ENCODE data around the gene DBF4B. TPM values are rescaled to one million over a fixed set of nuclear protein-coding genes. Genes with fewer than 3 reads are reported as not detected.
A peak's percentile ranks its signal among the peaks of the same experiment; 100 is the strongest.

Gene DBF4B
- total and polyA plus RNA-seq, 2 donors from 2014 or later, result 1.8 to 3.5 TPM

DNA sequence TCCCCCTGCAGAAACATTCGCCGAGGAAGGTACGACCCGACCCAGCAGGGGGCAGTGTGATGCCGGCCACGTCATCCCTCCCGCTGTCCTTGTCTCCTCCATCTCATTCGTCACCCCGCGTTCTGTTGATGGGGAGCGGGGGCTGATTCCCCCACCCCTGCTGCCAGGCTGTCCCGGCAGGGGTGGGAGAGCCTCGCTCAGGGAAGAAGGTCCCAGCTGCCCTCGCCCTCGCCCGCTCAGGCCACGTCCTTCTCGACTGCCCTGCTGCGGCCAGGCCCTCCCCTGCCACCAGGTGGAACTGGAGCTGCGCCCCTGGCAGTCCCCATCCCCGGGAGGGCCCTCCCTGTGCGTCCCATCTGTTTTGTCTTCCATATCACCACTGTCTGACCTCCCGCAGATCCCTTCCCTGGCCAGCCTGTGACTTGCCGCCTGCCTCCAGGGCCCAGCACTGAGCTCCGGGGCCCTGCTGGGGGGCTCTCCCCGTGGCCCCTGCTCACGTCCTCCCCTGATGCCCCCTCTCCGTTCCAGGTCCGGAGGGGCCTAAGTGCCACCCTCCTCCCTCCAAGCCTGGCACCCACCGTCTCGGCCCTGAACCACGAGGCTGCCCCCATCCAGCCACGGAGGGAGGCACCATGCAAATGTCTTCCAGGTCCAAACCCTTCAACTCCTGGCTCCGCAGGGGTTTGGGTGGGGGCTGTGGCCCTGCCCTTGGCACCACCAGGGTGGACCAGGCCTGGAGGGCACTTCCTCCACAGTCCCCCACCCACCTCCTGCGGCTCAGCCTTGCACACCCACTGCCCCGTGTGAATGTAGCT, 71.0 kb downstream of the DBF4B start:
- Histone ChIP-seq H3K9me3 (ENCODE audit: control insufficient read depth in 2 of 3, insufficient read depth in 1 of 3, low read length in 3 of 3) (no peaks in the 10 kb centered on the region), H3K9ac (ENCODE audit: low read length in 3 of 3) (peak overlapping the region in 1 of 3 donors; percentile 3), H3K4me1 (ENCODE audit: control insufficient read depth in 2 of 3, insufficient read depth in 2 of 3, low read depth in 1 of 3, low read length in 3 of 3) (peaks cover 0 to 19% (median 0%) of the 10 kb centered on the region in 3 donors), H3K27ac (ENCODE audit: low read depth in 2 of 2, low read length in 2 of 2) (no peak overlapping the region), H3K27me3 (ENCODE audit: control insufficient read depth, insufficient read depth, low read length) (no peaks in the 10 kb centered on the region), H3K4me3 (ENCODE audit: low read length in 3 of 3) (peak overlapping the region in 2 of 3 donors; percentile 21 to 39), H3K36me3 (ENCODE audit: control insufficient read depth in 2 of 3, insufficient read depth in 3 of 3, low read length in 3 of 3) (no peaks in the 10 kb centered on the region)
- intact Hi-C loops (cut with DNase I), result loop anchor here (5.0 kb wide), 1 partner anchor 93 kb away; no protein-coding TSS in a partner anchor
- TF ChIP-seq, protein P1, sequence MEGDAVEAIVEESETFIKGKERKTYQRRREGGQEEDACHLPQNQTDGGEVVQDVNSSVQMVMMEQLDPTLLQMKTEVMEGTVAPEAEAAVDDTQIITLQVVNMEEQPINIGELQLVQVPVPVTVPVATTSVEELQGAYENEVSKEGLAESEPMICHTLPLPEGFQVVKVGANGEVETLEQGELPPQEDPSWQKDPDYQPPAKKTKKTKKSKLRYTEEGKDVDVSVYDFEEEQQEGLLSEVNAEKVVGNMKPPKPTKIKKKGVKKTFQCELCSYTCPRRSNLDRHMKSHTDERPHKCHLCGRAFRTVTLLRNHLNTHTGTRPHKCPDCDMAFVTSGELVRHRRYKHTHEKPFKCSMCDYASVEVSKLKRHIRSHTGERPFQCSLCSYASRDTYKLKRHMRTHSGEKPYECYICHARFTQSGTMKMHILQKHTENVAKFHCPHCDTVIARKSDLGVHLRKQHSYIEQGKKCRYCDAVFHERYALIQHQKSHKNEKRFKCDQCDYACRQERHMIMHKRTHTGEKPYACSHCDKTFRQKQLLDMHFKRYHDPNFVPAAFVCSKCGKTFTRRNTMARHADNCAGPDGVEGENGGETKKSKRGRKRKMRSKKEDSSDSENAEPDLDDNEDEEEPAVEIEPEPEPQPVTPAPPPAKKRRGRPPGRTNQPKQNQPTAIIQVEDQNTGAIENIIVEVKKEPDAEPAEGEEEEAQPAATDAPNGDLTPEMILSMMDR (IDR thresholded peaks at IDR 0.05; ENCODE audit: borderline replicate concordance, extremely low read depth, insufficient read depth), result peak; percentile 77
- DNase-seq, result peak; percentile 84 to 90 (median 87)
- no peak for FAIRE-seq

DNA sequence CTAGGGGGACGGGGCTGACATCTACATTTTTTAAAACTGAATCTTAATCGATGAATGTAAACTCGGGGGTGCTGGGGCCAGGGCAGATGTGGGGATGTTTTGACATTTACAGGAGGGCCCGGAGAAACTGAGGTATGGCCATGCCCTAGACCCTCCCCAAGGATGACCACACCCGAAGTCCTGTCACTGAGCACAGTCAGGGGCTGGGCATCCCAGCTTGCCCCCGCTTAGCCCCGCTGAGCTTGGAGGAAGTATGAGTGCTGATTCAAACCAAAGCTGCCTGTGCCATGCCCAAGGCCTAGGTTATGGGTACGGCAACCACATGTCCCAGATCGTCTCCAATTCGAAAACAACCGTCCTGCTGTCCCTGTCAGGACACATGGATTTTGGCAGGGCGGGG, 71.7 kb downstream of the DBF4B start:
- Histone ChIP-seq H3K4me1 (ENCODE audit: control insufficient read depth in 2 of 3, insufficient read depth in 2 of 3, low read depth in 1 of 3, low read length in 3 of 3) (peaks cover 0 to 16% (median 0%) of the 10 kb centered on the region in 3 donors), H3K9ac (ENCODE audit: low read length in 3 of 3) (no peak overlapping the region), H3K9me3 (ENCODE audit: control insufficient read depth in 2 of 3, insufficient read depth in 1 of 3, low read length in 3 of 3) (no peaks in the 10 kb centered on the region), H3K36me3 (ENCODE audit: control insufficient read depth in 2 of 3, insufficient read depth in 3 of 3, low read length in 3 of 3) (no peaks in the 10 kb centered on the region), H3K27ac (ENCODE audit: low read depth in 2 of 2, low read length in 2 of 2) (no peak overlapping the region), H3K4me3 (ENCODE audit: low read length in 3 of 3) (no peak overlapping the region), H3K27me3 (ENCODE audit: control insufficient read depth, insufficient read depth, low read length) (no peaks in the 10 kb centered on the region)
- TF ChIP-seq, protein P1 (IDR thresholded peaks at IDR 0.05; ENCODE audit: borderline replicate concordance, extremely low read depth, insufficient read depth), result no peak
- intact Hi-C loops (cut with DNase I), result no loop called here
- no peak for FAIRE-seq
- DNase-seq, result peak in 2 of 5 donors; percentile 6 to 52

DNA sequence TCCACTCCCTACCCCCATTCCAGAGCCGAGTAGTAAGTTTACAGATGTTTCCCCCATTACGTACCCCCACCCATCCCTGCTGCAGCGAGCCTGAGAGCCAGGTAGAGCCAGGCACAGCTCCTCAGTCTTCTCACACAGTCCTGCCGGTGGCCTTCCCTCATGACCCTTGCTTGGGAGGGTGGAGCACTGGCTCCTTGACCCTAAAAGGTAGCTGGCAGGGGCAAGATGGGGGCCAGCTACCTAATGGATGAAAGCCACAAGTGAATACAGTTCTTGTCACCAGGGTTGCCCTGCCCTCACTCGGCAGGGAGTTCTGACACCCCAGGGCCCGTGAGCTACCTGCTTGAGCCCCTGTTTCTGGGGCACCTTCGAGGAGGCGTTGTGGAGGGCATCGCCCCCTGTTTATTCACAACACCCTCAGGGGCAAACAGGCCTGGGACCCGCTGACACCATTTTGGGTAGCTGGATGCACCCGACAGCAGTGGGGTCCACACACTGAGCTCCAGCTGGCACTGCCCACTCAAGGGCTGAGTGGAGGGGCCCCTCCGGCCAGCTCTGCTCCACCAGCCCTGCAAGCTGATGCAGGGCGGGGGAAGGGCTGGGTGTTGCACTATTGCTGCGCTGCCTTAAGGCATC, 72.5 kb downstream of the DBF4B start:
- intact Hi-C loops (cut with DNase I), result no loop called here
- Histone ChIP-seq H3K9ac (ENCODE audit: low read length in 3 of 3) (no peak overlapping the region), H3K27ac (ENCODE audit: low read depth in 2 of 2, low read length in 2 of 2) (no peak overlapping the region), H3K27me3 (ENCODE audit: control insufficient read depth, insufficient read depth, low read length) (no peaks in the 10 kb centered on the region), H3K4me3 (ENCODE audit: low read length in 3 of 3) (no peak overlapping the region), H3K9me3 (ENCODE audit: control insufficient read depth in 2 of 3, insufficient read depth in 1 of 3, low read length in 3 of 3) (no peaks in the 10 kb centered on the region), H3K4me1 (ENCODE audit: control insufficient read depth in 2 of 3, insufficient read depth in 2 of 3, low read depth in 1 of 3, low read length in 3 of 3) (peaks cover 0 to 14% (median 0%) of the 10 kb centered on the region in 3 donors), H3K36me3 (ENCODE audit: control insufficient read depth in 2 of 3, insufficient read depth in 3 of 3, low read length in 3 of 3) (no peaks in the 10 kb centered on the region)
- FAIRE-seq, result no peak
- TF ChIP-seq, protein P1 (IDR thresholded peaks at IDR 0.05; ENCODE audit: borderline replicate concordance, extremely low read depth, insufficient read depth), result no peak
- DNase-seq, result peak in 1 of 5 donors; percentile 66
